Activated CD4-positive, alpha-beta T cell treated with anti-CD3 and anti-CD28 coated beads, Interleukin-2, amount 50 U/mL, for 48 hours (primary cell): ENCODE results near the gene FOXP1.

Experiments used
- DNase-seq, 2 experiments: peaks; one replicate each; pipeline ENCODE4 v3.0.0-alpha.2; 2020

FOXP1 gene

GRCh38 chr3:71012971-71013370 is 570.6 kb downstream of the FOXP1 start:
- no peak for DNase-seq

GRCh38 chr3:71011565-71012287 is 571.8 kb downstream of the FOXP1 start:
- DNase-seq: no peak

- DNase-seq: peak; percentile 72 to 81
These were observed 572.6 kb downstream of the FOXP1 start for GRCh38 chr3:71010726-71011455.

- no peak for DNase-seq
These were observed 575.1 kb downstream of the FOXP1 start for GRCh38 chr3:71008350-71008935.

- no peak for DNase-seq
These were observed 576.4 kb downstream of the FOXP1 start for GRCh38 chr3:71006810-71007785.

GRCh38 chr3:71005702-71006321 is 577.7 kb downstream of the FOXP1 start:
- DNase-seq: no peak

GRCh38 chr3:71003511-71003910 is 580.0 kb downstream of the FOXP1 start:
- DNase-seq: no peak

GRCh38 chr3:71002298-71002697 is 581.2 kb downstream of the FOXP1 start:
- no peak for DNase-seq

GRCh38 chr3:71001303-71001830 is 582.2 kb downstream of the FOXP1 start:
- DNase-seq: no peak

- DNase-seq: no peak
These were observed 583.0 kb downstream of the FOXP1 start for GRCh38 chr3:71000483-71000882.

GRCh38 chr3:70999730-71000129 is 583.8 kb downstream of the FOXP1 start:
- no peak for DNase-seq

GRCh38 chr3:70996082-70996481 is 587.4 kb downstream of the FOXP1 start:
- no peak for DNase-seq

- no peak for DNase-seq
These were observed 588.9 kb downstream of the FOXP1 start for GRCh38 chr3:70994644-70995043.

GRCh38 chr3:70992562-70993204 is 590.8 kb downstream of the FOXP1 start:
- DNase-seq: no peak

- DNase-seq: no peak
These were observed 591.4 kb downstream of the FOXP1 start for GRCh38 chr3:70992131-70992530.

- no peak for DNase-seq
These were observed 592.8 kb downstream of the FOXP1 start for GRCh38 chr3:70990723-70991122.

GRCh38 chr3:70990185-70990584 is 593.3 kb downstream of the FOXP1 start:
- DNase-seq: no peak

GRCh38 chr3:70989174-70989573 is 594.4 kb downstream of the FOXP1 start:
- DNase-seq: no peak

GRCh38 chr3:70988111-70988510 is 595.4 kb downstream of the FOXP1 start:
- DNase-seq: no peak

- DNase-seq: no peak
These were observed 598.0 kb downstream of the FOXP1 start for GRCh38 chr3:70985572-70985971.

GRCh38 chr3:70984776-70985482 is 598.6 kb downstream of the FOXP1 start:
- DNase-seq: no peak
